ENCODE measurements around the gene LILRB1.
"Not testable (repeated sequence)": the region's sequence is repeated elsewhere in the genome, so short reads cannot be mapped to it uniquely, and the experiment has no call there.

Gene LILRB1

DNA sequence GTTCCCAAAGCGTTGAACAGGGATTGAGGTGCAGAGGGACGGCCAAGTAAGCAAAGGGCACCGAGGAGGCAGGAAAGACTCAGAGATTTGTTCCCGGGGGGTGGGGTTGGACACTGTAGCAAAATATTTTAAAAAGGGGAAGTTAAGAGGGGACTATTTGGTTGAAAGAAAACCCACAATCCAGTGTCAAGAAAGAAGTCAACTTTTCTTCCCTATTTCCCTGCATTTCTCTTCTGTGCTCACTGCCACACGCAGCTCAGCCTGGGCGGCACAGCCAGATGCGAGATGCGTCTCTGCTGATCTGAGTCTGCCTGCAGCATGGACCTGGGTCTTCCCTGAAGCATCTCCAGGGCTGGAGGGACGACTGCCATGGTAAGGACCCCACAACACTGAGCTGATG is at the start of gene LILRB1:
Gene LILRB1 (plus strand): TSS at position 223 of the 400 bp plus-strand sequence. CDS start 590 bp downstream, outside the sequence.
- not testable (repeated sequence) for FAIRE-seq; DNase-seq (ENCODE audit: insufficient read length, low spot score)

DNA sequence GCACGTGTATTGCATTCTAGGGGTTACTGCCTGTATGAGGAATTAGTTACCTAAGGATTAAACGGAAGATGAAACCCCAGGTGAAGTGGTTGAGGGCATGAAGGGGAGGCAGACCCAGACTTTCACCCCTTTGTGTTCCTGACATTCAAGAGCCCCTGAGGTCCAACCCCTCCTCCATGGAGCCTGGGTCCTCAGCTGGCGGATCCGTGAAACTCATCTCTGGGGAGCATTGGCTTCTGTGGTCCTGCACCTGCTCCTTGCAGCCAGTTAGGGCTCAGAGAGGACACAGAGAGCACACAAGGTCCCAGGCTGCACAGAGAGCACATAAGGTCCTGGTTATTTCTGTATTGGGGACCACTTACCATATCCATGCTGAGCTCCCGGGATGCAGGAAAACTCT is 43.9 kb upstream of the LILRB1 start:
- no peak for FAIRE-seq
- DNase-seq (ENCODE audit: insufficient read length, low spot score): no peak

DNA sequence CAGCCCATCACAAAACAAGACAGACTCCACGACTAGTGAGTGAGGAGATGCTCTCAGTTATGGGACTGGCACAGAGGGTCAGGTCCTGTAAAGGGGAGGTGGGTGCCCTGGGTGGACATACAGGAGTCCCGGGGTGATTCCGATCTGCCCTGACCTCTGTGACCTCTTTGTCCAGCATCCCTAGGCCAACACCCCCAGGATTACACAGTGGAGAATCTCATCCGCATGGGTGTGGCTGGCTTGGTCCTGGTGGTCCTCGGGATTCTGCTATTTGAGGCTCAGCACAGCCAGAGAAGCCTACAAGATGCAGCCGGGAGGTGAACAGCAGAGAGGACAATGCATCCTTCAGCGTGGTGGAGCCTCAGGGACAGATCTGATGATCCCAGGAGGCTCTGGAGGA is 43.3 kb upstream of the LILRB1 start:
- DNase-seq (ENCODE audit: insufficient read length, low spot score) (no peak), FAIRE-seq (no peak)

DNA sequence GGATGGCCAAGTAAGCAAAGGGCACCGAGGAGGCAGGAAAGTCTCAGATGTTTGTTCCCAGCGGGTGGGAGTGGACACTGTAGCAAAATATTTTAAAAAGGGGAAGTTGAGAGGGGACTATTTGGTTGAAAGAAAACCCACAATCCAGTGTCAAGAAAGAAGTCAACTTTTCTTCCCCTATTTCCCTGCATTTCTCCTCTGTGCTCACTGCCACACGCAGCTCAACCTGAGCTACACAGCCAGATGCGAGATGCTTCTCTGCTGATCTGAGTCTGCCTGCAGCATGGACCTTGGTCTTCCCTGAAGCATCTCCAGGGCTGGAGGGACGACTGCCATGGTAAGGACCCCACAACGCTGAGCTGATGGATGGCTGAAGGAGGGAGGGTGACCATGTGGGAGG is 36.8 kb upstream of the LILRB1 start, which contains the start of gene LILRA1:
Gene LILRA1 (plus strand): TSS at position 188 of the 400 bp plus-strand sequence. CDS start 613 bp downstream, outside the sequence.
- FAIRE-seq; DNase-seq (ENCODE audit: insufficient read length, low spot score): not testable (repeated sequence)

DNA sequence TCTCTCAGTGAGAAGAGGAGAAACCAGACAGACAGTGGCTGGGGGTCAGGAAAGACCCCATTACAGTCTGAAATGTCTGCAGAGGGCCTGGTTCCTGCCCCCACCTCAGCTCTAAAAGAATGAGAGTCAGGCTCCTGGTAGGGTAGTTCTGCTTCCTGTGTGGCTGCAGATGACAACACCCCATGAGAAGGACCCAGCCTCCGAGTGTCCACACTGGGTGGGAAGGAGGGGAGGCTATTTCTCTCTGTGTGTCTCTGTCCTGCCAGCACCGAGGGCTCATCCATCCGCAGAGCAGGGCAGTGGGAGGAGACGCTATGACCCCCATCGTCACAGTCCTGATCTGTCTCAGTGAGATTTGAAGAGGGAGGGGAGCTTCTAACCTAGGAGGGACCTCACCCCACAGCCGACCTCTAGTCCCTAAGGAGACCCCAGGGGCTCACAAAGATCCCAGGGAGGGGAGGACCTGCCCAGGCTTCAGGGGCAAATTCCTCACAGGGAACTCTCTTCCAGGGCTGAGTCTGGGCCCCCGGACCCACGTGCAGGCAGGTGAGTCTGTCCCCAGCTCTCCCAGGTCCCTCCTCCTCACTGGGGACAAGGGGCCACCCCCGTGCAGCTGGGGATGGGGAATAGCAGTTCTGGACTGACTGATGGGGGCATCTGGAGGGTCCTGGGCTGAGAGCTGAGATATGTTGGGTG is 36.2 kb upstream of the LILRB1 start:
- FAIRE-seq; DNase-seq (ENCODE audit: insufficient read length, low spot score): not testable (repeated sequence)

DNA sequence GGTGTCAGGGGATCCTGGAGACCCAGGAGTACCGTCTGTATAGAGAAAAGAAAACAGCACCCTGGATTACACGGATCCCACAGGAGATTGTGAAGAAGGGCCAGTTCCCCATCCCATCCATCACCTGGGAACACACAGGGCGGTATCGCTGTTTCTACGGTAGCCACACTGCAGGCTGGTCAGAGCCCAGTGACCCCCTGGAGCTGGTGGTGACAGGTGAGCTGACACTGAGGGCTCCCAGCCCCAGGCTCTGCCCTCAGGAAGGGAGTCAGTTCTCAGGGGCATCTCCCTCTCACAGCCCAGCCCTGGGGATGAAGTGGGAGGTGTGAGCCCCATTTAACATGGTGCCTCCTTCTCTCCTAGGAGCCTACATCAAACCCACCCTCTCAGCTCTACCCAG is 35.5 kb upstream of the LILRB1 start:
- no peak for FAIRE-seq
- no peak for DNase-seq (ENCODE audit: insufficient read length, low spot score)

DNA sequence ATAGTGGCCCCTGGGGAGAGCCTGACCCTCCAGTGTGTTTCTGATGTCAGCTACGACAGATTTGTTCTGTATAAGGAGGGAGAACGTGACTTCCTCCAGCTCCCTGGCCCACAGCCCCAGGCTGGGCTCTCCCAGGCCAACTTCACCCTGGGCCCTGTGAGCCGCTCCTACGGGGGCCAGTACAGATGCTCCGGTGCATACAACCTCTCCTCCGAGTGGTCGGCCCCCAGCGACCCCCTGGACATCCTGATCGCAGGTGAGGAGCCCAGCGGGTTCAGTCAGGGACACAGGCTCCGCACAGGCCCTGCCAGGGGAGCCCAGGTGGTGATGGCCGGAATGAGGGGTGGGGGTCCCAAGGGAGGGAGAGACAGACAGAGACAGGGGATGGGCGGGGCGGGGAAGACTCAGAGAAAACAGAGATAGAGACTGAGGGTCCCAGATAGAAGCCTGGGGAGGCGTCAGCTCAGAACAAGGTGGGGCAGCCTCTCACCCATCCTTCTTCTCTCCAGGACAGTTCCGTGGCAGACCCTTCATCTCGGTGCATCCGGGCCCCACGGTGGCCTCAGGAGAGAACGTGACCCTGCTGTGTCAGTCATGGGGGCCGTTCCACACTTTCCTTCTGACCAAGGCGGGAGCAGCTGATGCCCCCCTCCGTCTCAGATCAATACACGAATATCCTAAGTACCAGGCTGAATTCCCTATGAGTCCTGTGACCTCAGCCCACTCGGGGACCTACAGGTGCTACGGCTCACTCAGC is 34.4 kb upstream of the LILRB1 start:
- not testable (repeated sequence) for FAIRE-seq; DNase-seq (ENCODE audit: insufficient read length, low spot score)

DNA sequence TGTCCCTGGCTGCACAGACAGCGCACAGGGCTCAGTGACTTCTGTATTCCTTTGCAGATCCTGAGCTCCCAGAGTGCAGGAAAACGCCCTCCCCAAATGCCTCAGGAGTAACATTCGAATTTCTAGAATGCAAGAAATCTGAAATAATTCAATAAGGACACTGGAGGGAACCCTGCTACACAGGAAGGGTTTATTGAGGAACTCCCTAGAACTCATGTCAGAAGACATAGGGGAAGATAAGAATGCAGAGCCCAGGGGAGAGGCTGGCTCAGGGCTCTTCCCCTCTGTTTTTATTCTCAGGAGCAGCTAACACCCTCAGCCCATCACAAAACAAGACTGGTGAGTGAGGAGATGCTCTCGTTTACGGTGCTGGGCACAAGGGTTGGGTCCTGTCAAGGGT is 30.1 kb upstream of the LILRB1 start:
- no peak for DNase-seq (ENCODE audit: insufficient read length, low spot score)
- no peak for FAIRE-seq

DNA sequence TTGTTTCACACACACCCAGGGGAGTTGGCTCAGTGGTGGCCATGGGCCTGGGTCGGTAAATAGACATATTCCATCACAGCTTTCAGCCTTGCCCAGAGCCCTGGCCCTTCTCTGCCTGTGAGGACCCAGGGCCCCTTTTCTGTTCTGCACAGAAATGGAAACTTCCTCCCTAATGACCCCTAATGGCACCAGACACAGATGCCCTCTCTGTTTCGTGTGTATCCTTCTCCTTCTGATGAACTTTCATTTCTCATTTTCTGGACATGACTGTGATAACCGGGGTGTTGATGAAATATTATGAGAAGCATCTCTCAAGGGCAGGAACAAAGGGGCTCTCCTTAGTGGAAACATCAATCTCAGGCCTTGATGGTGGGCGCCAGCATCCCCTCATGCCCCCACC is 24.1 kb upstream of the LILRB1 start:
- FAIRE-seq (no peak), DNase-seq (ENCODE audit: insufficient read length, low spot score) (peak; percentile 22)

DNA sequence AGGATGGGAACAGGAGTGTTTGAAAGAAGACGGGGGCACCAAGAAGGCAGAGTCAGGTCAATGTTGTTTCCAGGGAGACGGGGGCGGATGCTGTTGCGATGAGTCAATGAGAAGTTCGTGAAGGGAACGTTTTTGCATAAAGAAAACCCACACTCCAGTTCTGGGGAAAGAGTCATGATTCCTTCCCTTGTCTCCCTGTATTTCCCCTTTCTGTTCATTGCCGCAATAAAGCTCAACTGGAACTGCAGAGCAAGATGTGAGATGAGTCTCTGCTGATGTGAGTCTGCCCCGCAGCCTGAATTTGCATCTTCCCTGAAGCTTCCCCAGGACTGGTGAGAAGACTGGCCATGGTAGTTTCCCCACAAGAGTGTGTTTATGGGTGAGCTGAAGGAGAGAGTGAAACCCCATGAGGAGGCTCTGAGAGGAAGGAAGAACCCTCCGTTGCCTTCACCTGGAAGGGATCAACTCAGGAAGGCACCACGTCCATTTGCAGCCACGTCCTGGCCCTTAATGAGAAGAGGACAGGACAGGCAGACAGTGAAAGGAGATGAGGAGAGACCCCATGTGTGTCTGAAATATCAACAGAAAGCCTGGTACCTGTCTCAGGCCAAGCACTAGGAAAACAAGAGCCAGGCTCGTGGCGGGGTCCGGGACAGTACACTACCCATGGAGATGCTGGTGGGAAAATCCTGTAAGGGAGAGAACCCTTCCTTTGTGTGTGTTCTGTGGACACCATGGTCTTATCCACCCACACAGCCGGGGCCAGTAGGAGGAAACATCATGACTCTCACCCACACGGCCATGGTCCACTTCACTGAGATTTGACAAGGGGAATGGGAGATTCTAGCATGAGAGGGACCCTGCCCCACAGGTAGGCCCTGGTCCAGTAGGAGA is 23.1 kb upstream of the LILRB1 start:
- FAIRE-seq (peak; percentile 99), DNase-seq (ENCODE audit: insufficient read length, low spot score) (no peak)

DNA sequence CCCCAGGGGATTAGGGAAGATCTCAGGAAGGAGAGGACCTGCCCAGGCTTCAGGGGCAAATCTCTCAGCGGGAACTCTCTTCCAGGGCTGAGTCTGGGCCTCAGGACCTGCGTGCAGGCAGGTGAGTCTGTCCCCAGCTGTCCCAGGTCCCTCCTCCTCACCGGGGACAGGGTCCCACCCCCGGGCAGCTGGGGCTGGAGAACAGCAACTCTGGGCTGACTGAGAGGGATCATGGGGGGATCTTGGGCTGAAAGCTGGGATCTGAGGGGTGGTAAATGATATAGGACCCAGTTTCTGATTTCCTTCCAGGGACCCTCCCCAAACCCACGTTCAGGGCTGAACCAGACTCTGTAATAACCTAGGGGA is 22.5 kb upstream of the LILRB1 start:
- DNase-seq (ENCODE audit: insufficient read length, low spot score): no peak
- no peak for FAIRE-seq

DNA sequence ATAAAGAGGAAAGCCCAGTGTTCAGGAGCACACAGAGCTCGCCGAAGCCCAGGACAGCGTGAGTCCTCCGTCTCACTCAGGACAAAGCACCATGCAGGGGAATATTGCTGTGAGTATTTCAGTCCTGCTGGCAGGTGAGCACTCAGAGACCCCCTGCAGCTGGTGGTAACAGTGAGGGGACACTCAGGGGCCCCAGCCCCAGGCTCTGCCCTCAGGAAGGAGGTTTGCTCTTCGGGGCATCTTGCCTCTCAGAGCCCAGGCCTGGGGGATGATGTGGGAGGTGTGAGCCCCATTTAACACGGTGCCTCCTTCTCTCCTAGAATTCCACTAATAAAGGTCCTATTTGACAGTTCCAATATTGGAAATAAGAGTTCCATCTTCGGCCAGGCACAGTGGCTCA is 22.1 kb upstream of the LILRB1 start:
- no peak for FAIRE-seq
- DNase-seq (ENCODE audit: insufficient read length, low spot score): no peak

DNA sequence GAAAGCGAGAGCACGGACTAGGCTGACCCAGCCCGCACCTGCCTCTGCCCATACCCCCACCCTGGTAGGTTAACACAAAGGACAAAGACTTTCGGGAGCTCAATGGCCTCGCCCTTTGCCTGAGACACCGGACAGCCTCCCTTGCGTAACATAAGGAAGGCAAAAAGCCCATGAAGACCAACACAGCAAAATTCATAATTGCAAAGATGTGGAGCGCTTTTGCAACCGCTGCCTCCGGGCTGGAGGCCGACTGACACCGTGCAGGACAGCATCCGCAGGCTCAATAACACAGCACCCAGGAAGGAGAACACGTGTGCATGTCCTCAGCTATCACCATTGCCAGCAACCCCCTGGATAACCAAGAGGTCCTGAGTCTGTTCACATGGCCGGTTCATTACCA is 21.5 kb upstream of the LILRB1 start:
- no peak for DNase-seq (ENCODE audit: insufficient read length, low spot score)
- no peak for FAIRE-seq

DNA sequence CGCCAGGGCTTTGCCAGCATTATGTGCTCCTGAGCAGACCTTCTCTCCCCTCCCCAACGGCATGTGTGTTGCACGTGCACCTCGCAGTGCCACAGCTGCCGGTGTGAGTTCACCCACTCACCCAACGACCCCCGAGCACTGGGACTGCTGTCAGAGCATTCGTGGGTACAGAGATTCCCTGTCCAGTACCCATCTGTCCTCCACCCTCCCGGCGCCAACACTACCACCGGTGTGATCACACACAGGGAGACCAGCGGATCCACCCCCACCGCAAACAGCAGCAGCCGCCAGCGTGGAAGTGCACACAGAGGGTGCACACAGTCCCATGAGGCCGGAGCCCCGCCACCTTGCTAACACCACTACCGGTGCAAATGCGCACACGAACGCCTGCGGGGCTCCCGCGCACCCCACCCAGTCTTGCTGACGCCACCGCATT is 20.9 kb upstream of the LILRB1 start:
- no peak for DNase-seq (ENCODE audit: insufficient read length, low spot score)
- FAIRE-seq: no peak

DNA sequence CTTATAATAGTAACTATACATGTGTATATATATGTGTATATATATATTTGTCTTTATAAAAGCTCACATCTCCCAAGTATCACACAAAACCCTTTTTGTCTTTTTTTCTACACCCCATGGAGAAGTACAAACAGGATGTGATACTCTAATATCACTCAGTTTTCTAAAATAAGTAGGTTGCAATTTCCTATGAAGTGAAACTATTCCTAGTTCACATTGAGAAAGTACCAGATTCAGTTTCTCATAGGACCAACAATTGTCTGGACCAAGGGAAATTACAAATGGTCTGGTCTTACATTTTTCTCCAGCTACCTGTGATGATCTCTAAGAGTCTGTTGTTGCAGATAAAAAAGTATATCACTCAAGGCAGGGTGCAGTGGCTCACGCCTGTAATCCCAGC is 17.9 kb upstream of the LILRB1 start:
- DNase-seq (ENCODE audit: insufficient read length, low spot score) (no peak), FAIRE-seq (peak; percentile 53)

DNA sequence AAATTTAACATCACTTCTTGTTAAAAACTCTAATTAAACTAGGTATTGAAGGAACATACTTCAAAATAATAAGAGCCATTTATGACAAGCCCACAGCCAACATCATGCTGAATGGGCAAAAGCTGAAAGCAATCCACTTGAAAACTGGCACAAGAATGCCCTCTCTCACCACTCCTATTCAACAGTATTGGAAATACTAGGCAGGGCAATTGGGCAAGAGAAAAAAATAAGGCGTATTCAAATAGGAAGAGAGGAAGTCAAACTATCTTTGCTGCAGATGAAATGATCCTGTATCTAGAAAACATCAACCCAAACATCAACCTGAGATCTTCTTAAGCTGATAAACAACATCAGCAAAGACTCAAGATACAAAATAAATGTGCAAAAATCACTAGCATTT is 15.6 kb upstream of the LILRB1 start:
- DNase-seq (ENCODE audit: insufficient read length, low spot score): no peak
- peak; percentile 66 for FAIRE-seq

DNA sequence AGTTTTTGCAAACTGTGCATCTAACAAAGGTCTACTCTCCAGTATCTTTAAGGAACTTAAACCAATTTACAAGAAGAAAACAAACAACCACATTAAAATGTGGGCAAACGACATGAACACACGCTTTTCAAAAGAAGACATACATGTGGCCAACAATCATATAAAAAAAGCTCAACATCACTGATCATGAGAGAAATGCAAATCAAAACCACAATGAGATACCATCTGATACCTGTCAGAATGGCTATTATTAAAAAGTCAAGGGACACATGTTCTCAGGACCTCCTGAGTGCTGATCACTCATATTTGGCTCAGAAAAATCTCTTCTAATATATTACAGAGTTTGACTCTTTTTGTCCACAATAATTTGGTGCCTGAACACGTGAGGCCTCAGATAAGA is 14.2 kb upstream of the LILRB1 start:
- DNase-seq (ENCODE audit: insufficient read length, low spot score): no peak
- FAIRE-seq: no peak

DNA sequence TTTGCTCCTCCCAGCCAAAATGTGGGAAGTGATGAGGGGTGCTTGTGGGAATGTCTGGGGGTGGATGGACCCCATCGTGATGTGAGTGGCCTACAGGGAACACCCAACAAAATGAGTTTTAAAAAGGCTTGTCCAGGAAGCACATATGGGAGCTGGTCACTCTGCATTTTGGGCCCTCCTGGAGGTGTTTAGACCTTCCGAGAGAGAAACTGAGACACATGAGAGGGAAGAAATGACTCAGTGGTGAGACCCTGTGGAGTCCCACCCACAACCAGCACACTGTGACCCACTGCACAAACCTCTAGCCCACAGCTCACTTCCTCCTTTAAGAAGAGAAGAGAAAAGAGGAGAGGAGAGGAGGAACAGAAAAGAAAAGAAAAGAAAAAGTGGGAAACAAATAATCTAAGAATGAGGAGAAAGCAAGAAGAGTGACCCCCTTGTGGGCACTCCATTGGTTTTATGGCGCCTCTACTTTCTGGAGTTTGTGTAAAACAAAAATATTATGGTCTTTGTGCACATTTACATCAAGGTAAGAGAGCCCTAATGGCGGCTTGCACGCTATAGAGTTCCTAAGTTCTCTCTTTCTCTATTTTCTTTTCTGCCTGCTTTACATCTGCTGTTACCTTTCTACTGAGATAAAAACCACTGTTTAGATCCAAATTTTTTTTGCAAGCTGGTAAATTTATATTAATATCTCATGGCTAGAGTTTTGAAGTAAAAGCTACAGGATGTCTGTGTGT is 13.3 kb upstream of the LILRB1 start:
- peak; percentile 100 for FAIRE-seq
- DNase-seq (ENCODE audit: insufficient read length, low spot score): peak; percentile 28

DNA sequence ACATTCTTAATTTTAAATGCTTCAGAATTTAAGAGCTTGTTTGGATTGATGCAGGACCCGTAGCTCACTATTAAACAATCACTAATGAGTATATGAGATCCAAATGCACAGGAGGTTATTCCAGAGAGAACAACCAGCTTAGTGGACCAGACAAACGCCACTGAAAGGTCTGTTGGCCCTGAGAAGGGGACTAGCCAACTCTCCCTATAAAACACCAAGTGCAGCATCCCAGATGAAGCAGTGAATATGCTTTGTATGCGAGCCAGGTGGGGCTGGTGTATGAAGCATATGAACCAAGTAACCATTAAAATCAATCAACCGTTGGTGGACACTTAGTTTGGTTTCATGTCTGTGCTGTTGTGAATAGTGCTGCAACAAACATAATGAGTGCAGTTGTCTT is 9.8 kb upstream of the LILRB1 start:
- no peak for DNase-seq (ENCODE audit: insufficient read length, low spot score)
- peak; percentile 56 for FAIRE-seq

DNA sequence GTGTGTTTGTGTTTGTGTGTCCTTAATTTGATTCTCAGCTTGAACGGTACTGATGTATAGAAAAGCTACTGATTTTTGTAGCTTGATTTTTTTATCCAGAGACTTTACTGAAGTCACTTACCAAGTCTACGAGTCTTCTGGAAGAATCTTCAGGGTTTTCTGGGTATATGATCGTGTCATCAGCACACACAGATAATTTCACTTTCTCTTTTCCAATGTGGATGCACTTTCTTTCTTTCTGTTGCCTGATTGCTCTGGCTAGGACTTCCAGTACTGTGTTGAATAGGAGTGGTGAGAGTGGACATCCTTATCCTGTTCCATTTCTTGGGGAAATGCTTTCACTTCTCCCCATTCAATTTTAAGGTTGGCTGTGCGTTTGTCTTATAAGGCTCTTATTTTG is 7.9 kb upstream of the LILRB1 start:
- FAIRE-seq: peak; percentile 52
- no peak for DNase-seq (ENCODE audit: insufficient read length, low spot score)

All from GM19239 (cell line).